Mucosa of descending colon (tissue), 3 donors: ENCODE results near the gene DPP6. TPM values are rescaled to one million over a fixed set of nuclear protein-coding genes. Genes with fewer than 3 reads are reported as not detected.

Source experiments
- ATAC-seq: fragments of 200-7000 bp; cut with Tn5 transposase; one replicate; pipeline ENCODE4 v1.9.1; 2020; ENCODE audit warnings: mild to moderate bottlenecking, moderate library complexity
- DNase-seq, 3 donors: peaks; one replicate each; pipeline ENCODE4 v3.0.0-alpha.2; 2020
- H3K36me3 ChIP-seq: fragments of 200-600 bp; one replicate; pipeline ENCODE4 v1.8.0; 2021; ENCODE audit warnings: low read depth, mild to moderate bottlenecking
- H3K4me1 ChIP-seq: fragments of 200-600 bp; one replicate; pipeline ENCODE4 v1.8.0; 2021; ENCODE audit warnings: low read depth, mild to moderate bottlenecking
- H3K4me3 ChIP-seq: fragments of 200-600 bp; one replicate; pipeline ENCODE4 v1.8.0; 2021; ENCODE audit warnings: mild to moderate bottlenecking
- H3K9me3 ChIP-seq: fragments of 200-600 bp; one replicate; pipeline ENCODE4 v1.8.0; 2021; ENCODE audit warnings: mild to moderate bottlenecking
- CTCF ChIP-seq: fragments of 200-600 bp; IDR thresholded peaks from one replicate; pipeline ENCODE4 v1.8.0; 2022; ENCODE audit warnings: antibody characterized with exemption, mild to moderate bottlenecking
- intact Hi-C, 2 donors: fragments of 100-400 bp; cut with DNase I in 1 of 2; cut with micrococcal nuclease in 1 of 2; formaldehyde crosslinking; loops; one replicate each; pipeline versions ENCODE4 v1.11.0 to v1.11.1; 2022; cut with DNase I, micrococcal nuclease
- total RNA-seq, 3 donors: library from RNA; stranded (reverse); fragmentation: NEBNext Ultra II Directional in 2 of 3; extraction: Animal tissue kit (Norgen Biotek cat#: 25700) in 2 of 3; gene quantifications; one replicate each; pipeline versions ENCODE4 v1.2.1 to v1.2.4, GENCODE V29; 2021 to 2023
- donor health status: DM: no; HTN: no; CAD: no; lungs with moderate emphysema.
- donor health status: DM: no; HTN: no; CAD: no.
- donor health status: DM: no; HTN: yes; CAD: no.

The DPP6 gene
- total RNA-seq, 3 donors from 2014 or later, result 1.3 to 33.8 (median 1.5) TPM

- DNase-seq, result no peak
- Histone ChIP-seq H3K36me3 (no peaks in the 10 kb centered on the region), H3K4me1 (no peaks in the 10 kb centered on the region), H3K9me3 (no peaks in the 10 kb centered on the region), H3K4me3 (no peak overlapping the region)
- ATAC-seq, result no peak
- no peak for TF ChIP-seq CTCF
- intact Hi-C loops, result no loop called here
Measured at GRCh38 chr7:154426778-154427177, 374.6 kb downstream of the DPP6 start.

- intact Hi-C loops, result no loop called here
- Histone ChIP-seq H3K9me3 (no peaks in the 10 kb centered on the region), H3K36me3 (no peaks in the 10 kb centered on the region), H3K4me1 (no peaks in the 10 kb centered on the region), H3K4me3 (no peak overlapping the region)
- TF ChIP-seq CTCF, result no peak
- no peak for ATAC-seq
- DNase-seq, result no peak
Measured at GRCh38 chr7:154427533-154427932, 375.3 kb downstream of the DPP6 start.

- ATAC-seq, result no peak
- Histone ChIP-seq H3K9me3 (no peaks in the 10 kb centered on the region), H3K36me3 (no peaks in the 10 kb centered on the region)
Measured at GRCh38 chr7:154429666-154430404, 377.6 kb downstream of the DPP6 start.

GRCh38 chr7:154430640-154431039 lies 378.4 kb downstream of the DPP6 start:
- TF ChIP-seq CTCF, result no peak
- intact Hi-C loops, result no loop called here
- H3K9me3 ChIP-seq, result no peaks in the 10 kb centered on the region
- ATAC-seq (no peak), DNase-seq (no peak)
- H3K4me3 ChIP-seq, result no peak overlapping the region
- H3K4me1 ChIP-seq, result no peaks in the 10 kb centered on the region
- no peaks in the 10 kb centered on the region for H3K36me3 ChIP-seq

More at GRCh38 chr7:154429666-154430404, 377.6 kb downstream of the DPP6 start:
- no peak for DNase-seq
- H3K4me1 ChIP-seq, result no peaks in the 10 kb centered on the region
- H3K4me3 ChIP-seq, result no peak overlapping the region
- intact Hi-C loops, result no loop called here
- TF ChIP-seq CTCF, result no peak

GRCh38 chr7:154431045-154431444 lies 378.8 kb downstream of the DPP6 start:
- intact Hi-C loops, result no loop called here
- H3K9me3 ChIP-seq, result no peaks in the 10 kb centered on the region
- TF ChIP-seq CTCF, result no peak
- H3K36me3 ChIP-seq, result no peaks in the 10 kb centered on the region
- no peak overlapping the region for H3K4me3 ChIP-seq
- H3K4me1 ChIP-seq, result no peaks in the 10 kb centered on the region
- ATAC-seq (no peak), DNase-seq (no peak)
